Tibial nerve (tissue), 4 donors: Measurements from ENCODE around the gene SCAF4. TPM values are rescaled to one million over a fixed set of nuclear protein-coding genes. Genes with fewer than 3 reads are reported as not detected.

ENCODE experiments used
- DNase-seq, 2 donors: peaks; one replicate each; pipeline ENCODE4 v3.0.0-alpha.2; 2019; ENCODE audit warnings: low spot score in 2 of 2
- H3K27ac ChIP-seq, 4 donors: fragments of 200-600 bp; sonication (generic) in 3 of 4; one replicate each; pipeline ENCODE4 v1.5.1; 2017 to 2019; ENCODE audit warnings: mild to moderate bottlenecking in 1 of 4
- H3K27me3 ChIP-seq, 2 donors: fragments of 200-600 bp; sonication (generic) in 1 of 2; one replicate each; pipeline versions ENCODE4 v1.5.1 to v1.6.0; 2017 to 2019
- H3K36me3 ChIP-seq, 3 donors: fragments of 200-600 bp; sonication (generic); one replicate each; pipeline ENCODE4 v1.5.1; 2018 to 2019
- H3K4me1 ChIP-seq, 4 donors: fragments of 200-600 bp; sonication (generic) in 3 of 4; one replicate each; pipeline ENCODE4 v1.5.1; 2017 to 2019
- H3K4me3 ChIP-seq, 4 donors: fragments of 200-600 bp; sonication (generic) in 3 of 4; one replicate each; pipeline ENCODE4 v1.5.1; 2017 to 2019; ENCODE audit warnings: mild to moderate bottlenecking in 1 of 4, moderate library complexity in 1 of 4
- H3K9me3 ChIP-seq, 4 donors: fragments of 200-600 bp; sonication (generic) in 3 of 4; one replicate each; pipeline ENCODE4 v1.5.1; 2017 to 2019
- EP300 ChIP-seq, 2 donors: sonication (generic); formaldehyde crosslinking; IDR thresholded peaks; one replicate each; pipeline ENCODE4 v1.6.1; 2017; ENCODE audit warnings: antibody characterized with exemption in 2 of 2, mild to moderate bottlenecking in 1 of 2
- POLR2A ChIP-seq, 2 donors: fragments of 450-650 bp; IDR thresholded peaks; one replicate each; pipeline ENCODE4 v1.6.1; 2017; ENCODE audit warnings: antibody characterized with exemption in 2 of 2, mild to moderate bottlenecking in 2 of 2, moderate library complexity in 2 of 2
- WGBS, 2 donors: methylation state at CpG; one replicate each; pipeline ENCODE4 v1.1.5; 2018; 5-methylcytosine and 5-hydroxymethylcytosine counted together
- total RNA-seq, 4 donors: library from RNA; depleted of rRNA; stranded (reverse); fragments of >200 nt; gene quantifications; one replicate each; pipeline ENCODE4 v1.1.0, GENCODE V29; 2016
- TF ChIP-seq, protein P1 (sequence below), 5 experiments: fragments of 200-600 bp in 3 of 5; fragments of 450-650 bp in 2 of 5; sonication (generic) in 3 of 5; IDR thresholded peaks; one replicate each; pipeline ENCODE4 v1.5.1; 2016 to 2019; ENCODE audit warnings: antibody characterized with exemption in 5 of 5, mild to moderate bottlenecking in 3 of 5, moderate library complexity in 2 of 5

SCAF4 gene
- total RNA-seq, 4 donors from 2014 or later = 13.2 to 23.2 (median 17.6) TPM

DNA sequence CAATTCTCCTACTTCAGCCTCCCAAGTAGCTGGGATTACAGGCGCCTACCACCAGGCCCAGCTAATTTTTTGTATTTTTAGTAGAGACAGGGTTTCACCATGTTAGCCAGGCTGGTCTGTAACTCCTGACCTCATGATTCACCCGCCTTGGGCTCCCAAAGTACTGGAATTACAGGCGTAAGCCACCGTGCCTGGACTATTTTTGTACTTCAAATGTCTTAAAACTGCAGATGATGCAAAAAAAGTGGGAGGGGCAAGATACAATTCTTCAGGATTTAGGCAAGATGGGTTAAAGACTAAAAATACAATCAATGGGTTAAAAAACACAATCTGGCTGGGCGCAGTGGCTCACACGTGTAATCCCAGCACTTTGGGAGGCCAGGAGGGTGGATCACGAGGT is 4.7 kb downstream of the SCAF4 start:
- peaks cover 0 to 47% (median 18%) of the 10 kb centered on the region in 4 donors for H3K4me1 ChIP-seq
- 78 to 79% methylated on average over 7 of the region's 7 CpGs for WGBS, 2 donors
- DNase-seq = no peak
- H3K27me3 ChIP-seq = no peaks in the 10 kb centered on the region
- TF ChIP-seq EP300 (IDR thresholded peaks at IDR 0.05) = no peak
- TF ChIP-seq POLR2A (IDR thresholded peaks at IDR 0.05) = no peak
- TF ChIP-seq, protein P1, sequence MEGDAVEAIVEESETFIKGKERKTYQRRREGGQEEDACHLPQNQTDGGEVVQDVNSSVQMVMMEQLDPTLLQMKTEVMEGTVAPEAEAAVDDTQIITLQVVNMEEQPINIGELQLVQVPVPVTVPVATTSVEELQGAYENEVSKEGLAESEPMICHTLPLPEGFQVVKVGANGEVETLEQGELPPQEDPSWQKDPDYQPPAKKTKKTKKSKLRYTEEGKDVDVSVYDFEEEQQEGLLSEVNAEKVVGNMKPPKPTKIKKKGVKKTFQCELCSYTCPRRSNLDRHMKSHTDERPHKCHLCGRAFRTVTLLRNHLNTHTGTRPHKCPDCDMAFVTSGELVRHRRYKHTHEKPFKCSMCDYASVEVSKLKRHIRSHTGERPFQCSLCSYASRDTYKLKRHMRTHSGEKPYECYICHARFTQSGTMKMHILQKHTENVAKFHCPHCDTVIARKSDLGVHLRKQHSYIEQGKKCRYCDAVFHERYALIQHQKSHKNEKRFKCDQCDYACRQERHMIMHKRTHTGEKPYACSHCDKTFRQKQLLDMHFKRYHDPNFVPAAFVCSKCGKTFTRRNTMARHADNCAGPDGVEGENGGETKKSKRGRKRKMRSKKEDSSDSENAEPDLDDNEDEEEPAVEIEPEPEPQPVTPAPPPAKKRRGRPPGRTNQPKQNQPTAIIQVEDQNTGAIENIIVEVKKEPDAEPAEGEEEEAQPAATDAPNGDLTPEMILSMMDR (IDR thresholded peaks at IDR 0.05) = no peak
- H3K27ac ChIP-seq = no peak overlapping the region
- no peaks in the 10 kb centered on the region for H3K36me3 ChIP-seq
- H3K4me3 ChIP-seq = no peak overlapping the region
- no peaks in the 10 kb centered on the region for H3K9me3 ChIP-seq

DNA sequence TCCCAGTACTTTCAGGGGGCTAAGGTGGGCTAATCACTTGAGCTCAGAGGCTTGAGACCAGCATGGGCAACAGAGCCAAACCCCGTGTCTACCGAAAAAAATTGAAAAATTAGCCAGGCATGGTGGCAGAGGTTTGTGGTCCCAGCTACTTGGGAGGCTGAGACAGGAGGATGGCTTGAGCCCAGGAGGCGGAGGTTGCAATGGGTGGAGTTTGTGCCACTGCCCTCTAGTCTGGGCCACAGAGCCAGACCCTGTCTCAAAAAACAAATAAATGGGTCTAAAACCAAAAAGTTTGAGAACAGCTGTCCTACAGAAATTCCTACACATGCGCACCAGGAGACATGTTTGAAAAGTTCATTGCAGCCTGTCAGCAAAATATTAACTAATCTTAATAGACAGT is 5.5 kb downstream of the SCAF4 start:
- Histone ChIP-seq H3K9me3 (no peaks in the 10 kb centered on the region), H3K4me1 (peaks cover 0 to 49% (median 18%) of the 10 kb centered on the region in 4 donors), H3K4me3 (no peak overlapping the region), H3K27me3 (no peaks in the 10 kb centered on the region), H3K36me3 (no peaks in the 10 kb centered on the region), H3K27ac (no peak overlapping the region)
- DNase-seq = no peak
- WGBS, 2 donors = 97% methylated on average over 4 of the region's 4 CpGs
- TF ChIP-seq EP300 (IDR thresholded peaks at IDR 0.05) (no peak), POLR2A (IDR thresholded peaks at IDR 0.05) (no peak)
- TF ChIP-seq, protein P1 (IDR thresholded peaks at IDR 0.05) = no peak

DNA sequence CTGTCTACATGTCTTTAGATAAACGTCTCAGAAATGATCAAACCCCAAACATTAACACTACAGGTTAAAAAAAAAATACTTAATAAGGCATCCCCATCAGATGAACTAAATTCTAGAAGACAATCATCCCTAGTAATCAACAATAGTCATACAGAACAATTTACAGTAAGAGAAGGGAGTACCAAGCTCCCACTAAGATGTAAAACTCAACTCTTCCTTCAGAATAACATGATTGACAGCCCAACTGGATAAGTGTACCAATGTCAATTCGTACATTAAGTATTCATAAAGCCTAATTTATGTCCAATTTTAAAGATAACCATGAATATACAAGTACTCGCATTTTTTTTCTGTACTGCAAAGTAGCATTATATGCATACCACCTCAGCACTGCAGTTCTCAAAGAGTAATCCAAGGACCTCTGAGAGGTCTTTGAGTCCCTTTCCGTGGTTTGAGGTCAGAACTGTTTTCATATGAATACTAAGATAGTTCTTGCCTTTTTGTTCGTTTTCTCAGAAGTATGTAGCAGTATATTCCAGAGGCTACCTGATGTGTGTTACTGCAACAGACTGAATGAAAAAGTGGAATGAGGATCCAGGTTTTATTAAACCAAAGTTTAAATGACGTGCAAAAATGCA is 6.6 kb downstream of the SCAF4 start:
- H3K27me3 ChIP-seq = no peaks in the 10 kb centered on the region
- H3K27ac ChIP-seq = no peak overlapping the region
- no peaks in the 10 kb centered on the region for H3K9me3 ChIP-seq
- no peak overlapping the region for H3K4me3 ChIP-seq
- peaks cover 0 to 52% (median 16%) of the 10 kb centered on the region in 4 donors for H3K4me1 ChIP-seq
- no peaks in the 10 kb centered on the region for H3K36me3 ChIP-seq
- 79 to 82% methylated on average over 6 of the region's 6 CpGs for WGBS, 2 donors
- TF ChIP-seq EP300 (IDR thresholded peaks at IDR 0.05) (no peak), POLR2A (IDR thresholded peaks at IDR 0.05) (no peak)
- TF ChIP-seq, protein P1 (IDR thresholded peaks at IDR 0.05) = no peak
- DNase-seq = no peak

DNA sequence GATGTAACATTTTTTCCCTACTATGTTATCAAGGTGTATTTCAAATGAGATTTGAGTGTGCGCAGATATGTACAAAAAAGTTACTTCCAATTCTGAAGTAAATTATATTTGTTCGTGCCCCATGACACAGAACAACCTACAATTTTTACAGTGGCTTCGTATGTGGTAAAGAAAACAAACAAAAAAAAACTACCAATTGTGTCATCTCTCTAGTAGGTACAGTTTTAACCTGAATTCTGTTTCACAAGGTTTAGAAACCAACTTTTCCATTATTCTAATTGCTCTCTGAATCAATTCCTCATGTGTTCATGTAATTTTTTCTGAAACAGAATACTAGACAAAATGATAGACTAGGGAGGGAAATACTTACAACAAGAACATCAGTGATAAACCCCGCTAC is 7.4 kb downstream of the SCAF4 start:
- H3K27ac ChIP-seq = no peak overlapping the region
- no peaks in the 10 kb centered on the region for H3K27me3 ChIP-seq
- no peaks in the 10 kb centered on the region for H3K36me3 ChIP-seq
- no peak for DNase-seq
- TF ChIP-seq, protein P1 (IDR thresholded peaks at IDR 0.05) = no peak
- TF ChIP-seq EP300 (IDR thresholded peaks at IDR 0.05) = no peak
- TF ChIP-seq POLR2A (IDR thresholded peaks at IDR 0.05) = no peak
- H3K4me3 ChIP-seq = no peak overlapping the region
- peaks cover 0 to 44% (median 11%) of the 10 kb centered on the region in 4 donors for H3K4me1 ChIP-seq
- H3K9me3 ChIP-seq = no peaks in the 10 kb centered on the region
- WGBS, 2 donors = 88 to 89% methylated on average over 4 of the region's 4 CpGs

DNA sequence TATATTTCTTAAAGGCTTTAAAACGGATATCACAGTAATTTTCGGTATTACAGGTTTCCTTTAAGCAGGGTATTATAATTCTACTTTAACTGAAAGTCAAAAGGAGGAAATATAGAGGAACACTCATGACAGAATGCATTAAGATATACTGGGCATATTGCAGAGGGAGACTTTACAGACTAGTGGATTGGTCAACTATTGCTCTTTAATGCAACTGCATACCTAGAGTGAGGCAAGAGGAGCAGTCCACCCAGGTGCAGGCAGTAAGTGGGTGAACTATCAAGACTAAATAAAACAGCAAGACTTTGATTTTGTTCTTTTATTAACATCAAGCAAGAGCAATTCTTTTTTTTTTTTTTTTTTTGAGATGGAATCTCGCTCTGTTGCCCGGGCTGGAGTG is 10.5 kb downstream of the SCAF4 start:
- Histone ChIP-seq H3K9me3 (no peaks in the 10 kb centered on the region), H3K4me3 (no peak overlapping the region), H3K27me3 (no peaks in the 10 kb centered on the region), H3K4me1 (peaks cover 0 to 33% (median 4%) of the 10 kb centered on the region in 4 donors), H3K27ac (no peak overlapping the region), H3K36me3 (no peaks in the 10 kb centered on the region)
- TF ChIP-seq EP300 (IDR thresholded peaks at IDR 0.05) (no peak), POLR2A (IDR thresholded peaks at IDR 0.05) (no peak)
- TF ChIP-seq, protein P1 (IDR thresholded peaks at IDR 0.05) = no peak
- no peak for DNase-seq
- WGBS, 2 donors = 85 to 89% methylated on average over 4 of the region's 4 CpGs
